GM23338 (cell line): ENCODE data around the gene CHSY1. TPM values are rescaled to one million over a fixed set of nuclear protein-coding genes. Genes with fewer than 3 reads are reported as not detected.

ENCODE experiments used
- ATAC-seq: fragments of 200-7000 bp; cut with Tn5 transposase; 3 replicates; pipeline ENCODE4 v1.9.1; 2020
- DNase-seq: peaks from one replicate; pipeline ENCODE4 v3.0.0-alpha.2; 2015; ENCODE audit warnings: low spot score
- H2AFZ ChIP-seq: fragments of 200-600 bp; sonication (generic); 2 replicates; pipeline ENCODE4 v1.8.0; 2016; ENCODE audit warnings: antibody characterized with exemption, mild to moderate bottlenecking, moderate library complexity
- H3F3A ChIP-seq: fragments of 200-600 bp; sonication (generic); replicated peaks from 2 replicates; pipeline ENCODE4 v1.8.0; 2017; ENCODE audit warnings: antibody characterized with exemption, mixed run types, low read depth
- H3K27ac ChIP-seq: fragments of 200-600 bp; sonication (generic); 2 replicates; pipeline ENCODE4 v1.6.1; 2016; ENCODE audit warnings: low read depth
- H3K27me3 ChIP-seq: fragments of 200-600 bp; sonication (generic); 2 replicates; pipeline ENCODE4 v1.8.0; 2016; ENCODE audit warnings: mild to moderate bottlenecking, mixed run types, moderate library complexity; ENCODE audit not compliant: insufficient read depth
- H3K36me3 ChIP-seq: fragments of 200-600 bp; sonication (generic); 2 replicates; pipeline ENCODE4 v1.8.0; 2016; ENCODE audit warnings: mild to moderate bottlenecking; ENCODE audit not compliant: insufficient read depth
- H3K4me1 ChIP-seq: fragments of 200-600 bp; sonication (generic); 2 replicates; pipeline ENCODE4 v1.8.0; 2016; ENCODE audit warnings: mild to moderate bottlenecking, moderate library complexity; ENCODE audit not compliant: insufficient read depth
- H3K4me2 ChIP-seq: fragments of 200-600 bp; sonication (generic); 2 replicates; pipeline ENCODE4 v1.7.1; 2017; ENCODE audit warnings: mixed run types
- H3K4me3 ChIP-seq: fragments of 200-600 bp; sonication (generic); 2 replicates; pipeline ENCODE4 v1.6.1; 2016; ENCODE audit warnings: mixed run types
- H3K79me2 ChIP-seq: fragments of 200-600 bp; sonication (generic); replicated peaks from 2 replicates; pipeline ENCODE4 v1.8.0; 2017; ENCODE audit warnings: mild to moderate bottlenecking; ENCODE audit not compliant: insufficient read depth
- H3K9me2 ChIP-seq: fragments of 200-600 bp; sonication (generic); 2 replicates; pipeline ENCODE4 v1.8.0; 2017; ENCODE audit not compliant: insufficient read depth
- H4K20me1 ChIP-seq: fragments of 200-600 bp; sonication (generic); replicated peaks from 2 replicates; pipeline ENCODE4 v1.8.0; 2017; ENCODE audit warnings: mild to moderate bottlenecking; ENCODE audit not compliant: insufficient read depth
- H3K27ac Mint-ChIP-seq: 2 replicates; pipeline ENCODE4 v1.8.0; 2020; ENCODE audit warnings: inconsistent platforms, mild to moderate bottlenecking, moderate library complexity, mixed read lengths
- H3K27me3 Mint-ChIP-seq: 3 replicates; pipeline ENCODE4 v1.8.0; 2022; ENCODE audit warnings: low read depth, mild to moderate bottlenecking, moderate library complexity, mixed read lengths, inconsistent platforms; ENCODE audit not compliant: insufficient read depth, poor library complexity
- H3K36me3 Mint-ChIP-seq: 3 replicates; pipeline ENCODE4 v1.8.0; 2021; ENCODE audit warnings: low read depth, mild to moderate bottlenecking, inconsistent platforms, moderate library complexity, mixed read lengths
- H3K4me1 Mint-ChIP-seq: 3 replicates; pipeline ENCODE4 v1.8.0; 2020; ENCODE audit warnings: mild to moderate bottlenecking, inconsistent platforms, mixed read lengths
- H3K4me3 Mint-ChIP-seq: 3 replicates; pipeline ENCODE4 v1.8.0; 2021; ENCODE audit warnings: moderate library complexity, mild to moderate bottlenecking, inconsistent platforms, mixed read lengths
- H3K9me3 Mint-ChIP-seq: 3 replicates; pipeline ENCODE4 v1.8.0; 2020; ENCODE audit warnings: moderate library complexity, mild to moderate bottlenecking, inconsistent platforms, mixed read lengths
- CREB1 ChIP-seq: fragments of 250-450 bp; sonication (Bioruptor Pico); IDR thresholded peaks from 2 replicates; pipeline ENCODE4 v1.5.0; 2020; ENCODE audit warnings: low read depth, mild to moderate bottlenecking, moderate library complexity
- EZH2 ChIP-seq: fragments of 200-600 bp; sonication (generic); IDR thresholded peaks from one replicate; pipeline ENCODE4 v1.8.0; 2017; ENCODE audit warnings: antibody characterized with exemption, mild to moderate bottlenecking, low read depth; ENCODE audit not compliant: unreplicated experiment
- EZH2phosphoT487 ChIP-seq: fragments of 200-600 bp; sonication (generic); IDR thresholded peaks from one replicate; pipeline ENCODE4 v1.8.1; 2018; ENCODE audit warnings: antibody characterized with exemption; ENCODE audit not compliant: unreplicated experiment
- JUNB ChIP-seq: IDR thresholded peaks from one replicate; pipeline ENCODE4 v1.6.1; 2016; ENCODE audit warnings: antibody characterized with exemption; ENCODE audit not compliant: unreplicated experiment
- NANOG ChIP-seq: IDR thresholded peaks from 2 replicates; pipeline ENCODE4 v1.6.1; 2016; ENCODE audit warnings: antibody characterized with exemption, borderline replicate concordance
- POLR2AphosphoS5 ChIP-seq: IDR thresholded peaks from 2 replicates; pipeline ENCODE4 v1.6.1; 2016; ENCODE audit warnings: antibody characterized with exemption, low read depth
- REST ChIP-seq: IDR thresholded peaks from one replicate; pipeline ENCODE4 v1.6.1; 2018; ENCODE audit warnings: antibody characterized with exemption; ENCODE audit not compliant: unreplicated experiment
- STAT1 ChIP-seq: IDR thresholded peaks from one replicate; pipeline ENCODE4 v1.6.1; 2016; ENCODE audit warnings: antibody characterized with exemption; ENCODE audit not compliant: unreplicated experiment
- ZNF114 ChIP-seq: fragments of 250-450 bp; sonication (Bioruptor Pico); IDR thresholded peaks from 2 replicates; pipeline ENCODE4 v1.5.0; 2020; ENCODE audit warnings: mild to moderate bottlenecking, moderate library complexity
- ZNF331 ChIP-seq: fragments of 250-450 bp; sonication (Bioruptor Pico); IDR thresholded peaks from 2 replicates; pipeline ENCODE4 v1.5.0; 2020; ENCODE audit warnings: low read depth, mild to moderate bottlenecking, moderate library complexity
- ZNF462 ChIP-seq: fragments of 250-450 bp; sonication (Bioruptor Pico); IDR thresholded peaks from 2 replicates; pipeline ENCODE4 v1.5.0; 2020; ENCODE audit warnings: mild to moderate bottlenecking, moderate library complexity
- polyA plus RNA-seq: library from polyadenylated mRNA; unstranded; fragments of >200 nt; fragmentation: Nextera tagmentation; extraction: Ambion mirVana; gene quantifications from 2 replicates; pipeline ENCODE4 v1.2.1, GENCODE V29; 2016
- total RNA-seq: library from RNA; depleted of rRNA; stranded (reverse); fragments of >200 nt; shearing (Covaris generic); gene quantifications from 2 replicates; pipeline ENCODE4 v1.2.3, GENCODE V29; 2014
- TF ChIP-seq, protein P1 (sequence below), 2 experiments: fragments of 200-600 bp in 1 of 2; sonication (generic) in 1 of 2; conservative IDR thresholded peaks; 2 replicates each; pipeline versions ENCODE4 v1.5.1 to v1.6.1; 2016 to 2017; ENCODE audit warnings: antibody characterized with exemption in 2 of 2, low read depth in 2 of 2, mild to moderate bottlenecking in 2 of 2, moderate library complexity in 1 of 2
- TF ChIP-seq, protein P2 (sequence below): IDR thresholded peaks from 2 replicates; pipeline ENCODE4 v1.6.1; 2016; ENCODE audit warnings: antibody characterized with exemption

CHSY1 gene
- total and polyA plus RNA-seq, 2 experiments from 2014 or later = 9.8 to 47.7 TPM

GRCh38 chr15:101244889-101245668, 6.8 kb downstream of the CHSY1 start:
- Mint-ChIP-seq H3K4me1 (peaks cover 70% of the 10 kb centered on the region), H3K27me3 (no peaks in the 10 kb centered on the region), H3K9me3 (no peaks in the 10 kb centered on the region), H3K27ac (no peak overlapping the region), H3K4me3 (no peak overlapping the region; the same call in 2 of the 3 replicates), H3K36me3 (peaks cover 8% of the 10 kb centered on the region; the same call in 2 of the 3 replicates)
- H3K27ac ChIP-seq = peak overlapping the region; percentile 40; the same call in 1 of the 2 replicates
- peaks cover 100% of the 10 kb centered on the region for H3K79me2 ChIP-seq
- no peak for DNase-seq
- peaks cover 73% of the 10 kb centered on the region for H4K20me1 ChIP-seq
- no peaks in the 10 kb centered on the region for H3K27me3 ChIP-seq
- H3K9me2 ChIP-seq = no peaks in the 10 kb centered on the region
- TF ChIP-seq, protein P1, sequence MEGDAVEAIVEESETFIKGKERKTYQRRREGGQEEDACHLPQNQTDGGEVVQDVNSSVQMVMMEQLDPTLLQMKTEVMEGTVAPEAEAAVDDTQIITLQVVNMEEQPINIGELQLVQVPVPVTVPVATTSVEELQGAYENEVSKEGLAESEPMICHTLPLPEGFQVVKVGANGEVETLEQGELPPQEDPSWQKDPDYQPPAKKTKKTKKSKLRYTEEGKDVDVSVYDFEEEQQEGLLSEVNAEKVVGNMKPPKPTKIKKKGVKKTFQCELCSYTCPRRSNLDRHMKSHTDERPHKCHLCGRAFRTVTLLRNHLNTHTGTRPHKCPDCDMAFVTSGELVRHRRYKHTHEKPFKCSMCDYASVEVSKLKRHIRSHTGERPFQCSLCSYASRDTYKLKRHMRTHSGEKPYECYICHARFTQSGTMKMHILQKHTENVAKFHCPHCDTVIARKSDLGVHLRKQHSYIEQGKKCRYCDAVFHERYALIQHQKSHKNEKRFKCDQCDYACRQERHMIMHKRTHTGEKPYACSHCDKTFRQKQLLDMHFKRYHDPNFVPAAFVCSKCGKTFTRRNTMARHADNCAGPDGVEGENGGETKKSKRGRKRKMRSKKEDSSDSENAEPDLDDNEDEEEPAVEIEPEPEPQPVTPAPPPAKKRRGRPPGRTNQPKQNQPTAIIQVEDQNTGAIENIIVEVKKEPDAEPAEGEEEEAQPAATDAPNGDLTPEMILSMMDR (conservative IDR thresholded peaks at IDR 0.05; ENCODE audit: low read depth in 2 of 2) = no peak
- TF ChIP-seq CREB1 (CRISPR knock-in tag) = no peak
- no peak for TF ChIP-seq ZNF114
- TF ChIP-seq ZNF331 = no peak
- no peak for TF ChIP-seq NANOG
- TF ChIP-seq EZH2phosphoT487 = no peak
- no peak for TF ChIP-seq ZNF462 (CRISPR knock-in tag)
- no peak for TF ChIP-seq POLR2AphosphoS5
- no peak for TF ChIP-seq STAT1
- no peak for TF ChIP-seq REST
- no peak for TF ChIP-seq JUNB
- TF ChIP-seq EZH2 = no peak
- TF ChIP-seq, protein P2, sequence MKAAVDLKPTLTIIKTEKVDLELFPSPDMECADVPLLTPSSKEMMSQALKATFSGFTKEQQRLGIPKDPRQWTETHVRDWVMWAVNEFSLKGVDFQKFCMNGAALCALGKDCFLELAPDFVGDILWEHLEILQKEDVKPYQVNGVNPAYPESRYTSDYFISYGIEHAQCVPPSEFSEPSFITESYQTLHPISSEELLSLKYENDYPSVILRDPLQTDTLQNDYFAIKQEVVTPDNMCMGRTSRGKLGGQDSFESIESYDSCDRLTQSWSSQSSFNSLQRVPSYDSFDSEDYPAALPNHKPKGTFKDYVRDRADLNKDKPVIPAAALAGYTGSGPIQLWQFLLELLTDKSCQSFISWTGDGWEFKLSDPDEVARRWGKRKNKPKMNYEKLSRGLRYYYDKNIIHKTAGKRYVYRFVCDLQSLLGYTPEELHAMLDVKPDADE = no peak
- H3K4me2 ChIP-seq = 0 out of 2 replicates have a peak overlapping the region, but pooled peaks have one; percentile 8
- no peaks in the 10 kb centered on the region; the same call in none of the 2 replicates for H3K36me3 ChIP-seq
- peaks cover 62% of the 10 kb centered on the region for H3K4me1 ChIP-seq
- no peak for ATAC-seq
- no peak overlapping the region for H3K4me3 ChIP-seq
- H2AFZ ChIP-seq = no peak overlapping the region
- H3F3A ChIP-seq = no peaks in the 10 kb centered on the region
